Osteocyte (in vitro differentiated cells): Measurements from ENCODE around the gene ALCAM. TPM values are rescaled to one million over a fixed set of nuclear protein-coding genes. Genes with fewer than 3 reads are reported as not detected.

Experiments
- DNase-seq: peaks from one replicate; pipeline ENCODE4 v3.0.0; 2021; ENCODE audit warnings: mixed read lengths; ENCODE audit not compliant: unreplicated experiment; ENCODE audit errors: extremely low spot score
- H3K27ac Mint-ChIP-seq: one replicate; pipeline ENCODE4 v1.8.0; 2021; ENCODE audit warnings: mild to moderate bottlenecking, mixed read lengths; ENCODE audit not compliant: unreplicated experiment
- H3K27me3 Mint-ChIP-seq: one replicate; pipeline ENCODE4 v1.8.0; 2021; ENCODE audit warnings: mixed read lengths; ENCODE audit not compliant: unreplicated experiment
- H3K36me3 Mint-ChIP-seq: one replicate; pipeline ENCODE4 v1.8.0; 2021; ENCODE audit warnings: mixed read lengths; ENCODE audit not compliant: unreplicated experiment
- H3K4me1 Mint-ChIP-seq: one replicate; pipeline ENCODE4 v1.8.0; 2021; ENCODE audit warnings: mixed read lengths; ENCODE audit not compliant: unreplicated experiment
- H3K4me3 Mint-ChIP-seq: one replicate; pipeline ENCODE4 v1.8.0; 2021; ENCODE audit warnings: mild to moderate bottlenecking, moderate library complexity, mixed read lengths; ENCODE audit not compliant: unreplicated experiment
- H3K9me3 Mint-ChIP-seq: one replicate; pipeline ENCODE4 v1.8.0; 2021; ENCODE audit warnings: mixed read lengths; ENCODE audit not compliant: unreplicated experiment
- CTCF ChIP-seq: fragments of 200-600 bp; sonication (generic); IDR thresholded peaks from 2 replicates; pipeline ENCODE4 v1.5.0; 2021; ENCODE audit warnings: antibody characterized with exemption, mild to moderate bottlenecking, moderate library complexity
- total RNA-seq: library from RNA; stranded (reverse); gene quantifications from 2 replicates; pipeline ENCODE4 v1.2.1, GENCODE V29; 2021

The ALCAM gene
- total RNA-seq, 1 donor from 2014 or later = 242 TPM

GRCh38 chr3:105619651-105620050, 252.9 kb downstream of the ALCAM start:
- H3K4me3 Mint-ChIP-seq = no peak overlapping the region
- DNase-seq = no peak
- H3K27me3 Mint-ChIP-seq = no peaks in the 10 kb centered on the region
- H3K27ac Mint-ChIP-seq = no peak overlapping the region
- H3K36me3 Mint-ChIP-seq = no peaks in the 10 kb centered on the region
- no peak for TF ChIP-seq CTCF
- H3K4me1 Mint-ChIP-seq = peaks cover 8% of the 10 kb centered on the region
- H3K9me3 Mint-ChIP-seq = no peaks in the 10 kb centered on the region

GRCh38 chr3:105620236-105620635, 253.5 kb downstream of the ALCAM start:
- Mint-ChIP-seq H3K27ac (no peak overlapping the region), H3K4me1 (peaks cover 8% of the 10 kb centered on the region), H3K9me3 (no peaks in the 10 kb centered on the region), H3K27me3 (no peaks in the 10 kb centered on the region), H3K4me3 (no peak overlapping the region), H3K36me3 (no peaks in the 10 kb centered on the region)
- no peak for TF ChIP-seq CTCF
- no peak for DNase-seq

- H3K4me3 Mint-ChIP-seq = no peak overlapping the region
- H3K27ac Mint-ChIP-seq = no peak overlapping the region
- no peaks in the 10 kb centered on the region for H3K27me3 Mint-ChIP-seq
- no peak for DNase-seq
- no peak for TF ChIP-seq CTCF
- H3K36me3 Mint-ChIP-seq = no peaks in the 10 kb centered on the region
- H3K4me1 Mint-ChIP-seq = no peaks in the 10 kb centered on the region
- no peaks in the 10 kb centered on the region for H3K9me3 Mint-ChIP-seq
Observed at GRCh38 chr3:105622169-105622568, 255.5 kb downstream of the ALCAM start.
